ENCODE measurements around the gene AFMID. TPM values are rescaled to one million over a fixed set of nuclear protein-coding genes. Genes with fewer than 3 reads are reported as not detected.
A peak's percentile ranks its signal among the peaks of the same experiment; 100 is the strongest.

Gene AFMID
- total and polyA plus RNA-seq, 2 of the 13 experiments (the other 11 are each of a cell fraction or from before 2014, with no cell fraction given): 249 to 270 TPM

DNA sequence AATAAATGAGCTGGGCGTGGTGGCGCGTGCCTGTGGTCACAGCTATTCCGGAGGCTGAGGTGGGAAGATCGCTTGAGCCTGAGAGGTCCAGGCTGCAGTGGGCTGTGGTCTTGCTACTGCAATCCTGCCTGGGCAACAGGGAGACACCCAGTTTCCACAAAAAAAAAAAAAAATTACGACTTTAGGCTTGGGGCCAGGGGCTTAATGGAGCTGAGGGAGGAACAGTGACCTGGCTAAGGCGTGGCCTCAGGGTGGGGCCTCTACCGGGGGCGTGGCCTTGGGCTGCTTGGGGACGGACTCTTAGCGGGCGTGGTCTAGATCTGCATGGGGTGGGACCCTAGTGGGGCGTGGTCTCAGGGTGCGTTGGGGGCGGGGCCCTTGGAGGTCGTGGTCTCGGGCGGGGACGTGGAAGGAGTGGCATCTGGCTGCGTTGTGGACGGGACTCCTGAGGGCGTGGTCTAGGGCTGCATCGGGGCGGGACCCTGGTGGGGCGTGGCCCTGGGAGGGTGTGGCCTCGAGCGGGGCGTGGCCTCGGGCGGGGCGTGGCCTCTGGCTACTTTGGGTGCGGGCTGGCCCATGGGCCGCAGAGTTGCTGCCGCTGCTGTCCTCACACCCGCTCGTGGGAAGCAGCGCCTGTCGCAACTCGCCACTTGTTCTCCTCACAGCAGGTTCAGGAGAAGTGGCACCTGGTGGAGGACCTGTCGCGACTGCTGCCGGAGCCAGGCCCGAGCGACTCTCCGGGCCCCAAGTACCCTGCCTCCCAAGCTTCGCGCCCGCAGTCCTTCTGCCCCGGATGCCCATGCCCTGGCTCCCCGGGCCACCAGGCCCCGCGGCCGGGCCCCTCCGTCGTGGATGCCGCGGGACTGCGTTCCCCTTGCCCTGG lies 46.8 kb upstream of the AFMID start (continued):
- TF ChIP-seq MTA1 (CRISPR knock-in tag; IDR thresholded peaks at IDR 0.05; ENCODE audit: borderline replicate concordance): no peak
- TF ChIP-seq, protein P1, sequence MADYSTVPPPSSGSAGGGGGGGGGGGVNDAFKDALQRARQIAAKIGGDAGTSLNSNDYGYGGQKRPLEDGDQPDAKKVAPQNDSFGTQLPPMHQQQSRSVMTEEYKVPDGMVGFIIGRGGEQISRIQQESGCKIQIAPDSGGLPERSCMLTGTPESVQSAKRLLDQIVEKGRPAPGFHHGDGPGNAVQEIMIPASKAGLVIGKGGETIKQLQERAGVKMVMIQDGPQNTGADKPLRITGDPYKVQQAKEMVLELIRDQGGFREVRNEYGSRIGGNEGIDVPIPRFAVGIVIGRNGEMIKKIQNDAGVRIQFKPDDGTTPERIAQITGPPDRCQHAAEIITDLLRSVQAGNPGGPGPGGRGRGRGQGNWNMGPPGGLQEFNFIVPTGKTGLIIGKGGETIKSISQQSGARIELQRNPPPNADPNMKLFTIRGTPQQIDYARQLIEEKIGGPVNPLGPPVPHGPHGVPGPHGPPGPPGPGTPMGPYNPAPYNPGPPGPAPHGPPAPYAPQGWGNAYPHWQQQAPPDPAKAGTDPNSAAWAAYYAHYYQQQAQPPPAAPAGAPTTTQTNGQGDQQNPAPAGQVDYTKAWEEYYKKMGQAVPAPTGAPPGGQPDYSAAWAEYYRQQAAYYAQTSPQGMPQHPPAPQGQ (CRISPR knock-in tag; IDR thresholded peaks at IDR 0.05; ENCODE audit: borderline replicate concordance): peak; percentile 33; the same call in 1 of the 2 replicates
- no peak for TF ChIP-seq CBX2 (IDR thresholded peaks at IDR 0.05; ENCODE audit: low read depth, low read length)
- TF ChIP-seq CBX2 (CRISPR knock-in tag; IDR thresholded peaks at IDR 0.05; ENCODE audit: low read depth): peak; percentile 85
- TF ChIP-seq ZNF230 (CRISPR knock-in tag; IDR thresholded peaks at IDR 0.05): no peak
- TF ChIP-seq, protein P2, sequence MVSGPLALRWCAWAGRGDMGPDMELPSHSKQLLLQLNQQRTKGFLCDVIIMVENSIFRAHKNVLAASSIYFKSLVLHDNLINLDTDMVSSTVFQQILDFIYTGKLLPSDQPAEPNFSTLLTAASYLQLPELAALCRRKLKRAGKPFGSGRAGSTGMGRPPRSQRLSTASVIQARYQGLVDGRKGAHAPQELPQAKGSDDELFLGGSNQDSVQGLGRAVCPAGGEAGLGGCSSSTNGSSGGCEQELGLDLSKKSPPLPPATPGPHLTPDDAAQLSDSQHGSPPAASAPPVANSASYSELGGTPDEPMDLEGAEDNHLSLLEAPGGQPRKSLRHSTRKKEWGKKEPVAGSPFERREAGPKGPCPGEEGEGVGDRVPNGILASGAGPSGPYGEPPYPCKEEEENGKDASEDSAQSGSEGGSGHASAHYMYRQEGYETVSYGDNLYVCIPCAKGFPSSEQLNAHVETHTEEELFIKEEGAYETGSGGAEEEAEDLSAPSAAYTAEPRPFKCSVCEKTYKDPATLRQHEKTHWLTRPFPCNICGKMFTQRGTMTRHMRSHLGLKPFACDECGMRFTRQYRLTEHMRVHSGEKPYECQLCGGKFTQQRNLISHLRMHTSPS (CRISPR knock-in tag; IDR thresholded peaks at IDR 0.05; ENCODE audit: low read depth): no peak
- TF ChIP-seq NAIF1 (CRISPR knock-in tag; IDR thresholded peaks at IDR 0.05; ENCODE audit: borderline replicate concordance): no peak
- TF ChIP-seq, protein P3, sequence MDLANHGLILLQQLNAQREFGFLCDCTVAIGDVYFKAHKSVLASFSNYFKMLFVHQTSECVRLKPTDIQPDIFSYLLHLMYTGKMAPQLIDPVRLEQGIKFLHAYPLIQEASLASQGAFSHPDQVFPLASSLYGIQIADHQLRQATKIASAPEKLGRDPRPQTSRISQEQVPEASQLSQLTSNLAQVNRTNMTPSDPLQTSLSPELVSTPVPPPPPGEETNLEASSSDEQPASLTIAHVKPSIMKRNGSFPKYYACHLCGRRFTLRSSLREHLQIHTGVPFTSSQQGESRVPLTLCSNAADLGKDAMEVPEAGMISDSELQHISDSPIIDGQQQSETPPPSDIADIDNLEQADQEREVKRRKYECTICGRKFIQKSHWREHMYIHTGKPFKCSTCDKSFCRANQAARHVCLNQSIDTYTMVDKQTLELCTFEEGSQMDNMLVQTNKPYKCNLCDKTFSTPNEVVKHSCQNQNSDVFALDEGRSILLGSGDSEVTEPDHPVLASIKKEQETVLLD (CRISPR knock-in tag; IDR thresholded peaks at IDR 0.05; ENCODE audit: low read depth): no peak
- TF ChIP-seq, protein P4, sequence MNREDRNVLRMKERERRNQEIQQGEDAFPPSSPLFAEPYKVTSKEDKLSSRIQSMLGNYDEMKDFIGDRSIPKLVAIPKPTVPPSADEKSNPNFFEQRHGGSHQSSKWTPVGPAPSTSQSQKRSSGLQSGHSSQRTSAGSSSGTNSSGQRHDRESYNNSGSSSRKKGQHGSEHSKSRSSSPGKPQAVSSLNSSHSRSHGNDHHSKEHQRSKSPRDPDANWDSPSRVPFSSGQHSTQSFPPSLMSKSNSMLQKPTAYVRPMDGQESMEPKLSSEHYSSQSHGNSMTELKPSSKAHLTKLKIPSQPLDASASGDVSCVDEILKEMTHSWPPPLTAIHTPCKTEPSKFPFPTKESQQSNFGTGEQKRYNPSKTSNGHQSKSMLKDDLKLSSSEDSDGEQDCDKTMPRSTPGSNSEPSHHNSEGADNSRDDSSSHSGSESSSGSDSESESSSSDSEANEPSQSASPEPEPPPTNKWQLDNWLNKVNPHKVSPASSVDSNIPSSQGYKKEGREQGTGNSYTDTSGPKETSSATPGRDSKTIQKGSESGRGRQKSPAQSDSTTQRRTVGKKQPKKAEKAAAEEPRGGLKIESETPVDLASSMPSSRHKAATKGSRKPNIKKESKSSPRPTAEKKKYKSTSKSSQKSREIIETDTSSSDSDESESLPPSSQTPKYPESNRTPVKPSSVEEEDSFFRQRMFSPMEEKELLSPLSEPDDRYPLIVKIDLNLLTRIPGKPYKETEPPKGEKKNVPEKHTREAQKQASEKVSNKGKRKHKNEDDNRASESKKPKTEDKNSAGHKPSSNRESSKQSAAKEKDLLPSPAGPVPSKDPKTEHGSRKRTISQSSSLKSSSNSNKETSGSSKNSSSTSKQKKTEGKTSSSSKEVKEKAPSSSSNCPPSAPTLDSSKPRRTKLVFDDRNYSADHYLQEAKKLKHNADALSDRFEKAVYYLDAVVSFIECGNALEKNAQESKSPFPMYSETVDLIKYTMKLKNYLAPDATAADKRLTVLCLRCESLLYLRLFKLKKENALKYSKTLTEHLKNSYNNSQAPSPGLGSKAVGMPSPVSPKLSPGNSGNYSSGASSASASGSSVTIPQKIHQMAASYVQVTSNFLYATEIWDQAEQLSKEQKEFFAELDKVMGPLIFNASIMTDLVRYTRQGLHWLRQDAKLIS (CRISPR knock-in tag; IDR thresholded peaks at IDR 0.05): no peak
- TF ChIP-seq MEIS1 (CRISPR knock-in tag; IDR thresholded peaks at IDR 0.05; ENCODE audit: borderline replicate concordance): peak; percentile 34; the same call in 1 of the 2 replicates
- no peak for TF ChIP-seq ZNF234 (CRISPR knock-in tag; conservative IDR thresholded peaks at IDR 0.05)
- TF ChIP-seq ATAD3A (CRISPR knock-in tag; IDR thresholded peaks at IDR 0.05): no peak
- TF ChIP-seq, protein P5, sequence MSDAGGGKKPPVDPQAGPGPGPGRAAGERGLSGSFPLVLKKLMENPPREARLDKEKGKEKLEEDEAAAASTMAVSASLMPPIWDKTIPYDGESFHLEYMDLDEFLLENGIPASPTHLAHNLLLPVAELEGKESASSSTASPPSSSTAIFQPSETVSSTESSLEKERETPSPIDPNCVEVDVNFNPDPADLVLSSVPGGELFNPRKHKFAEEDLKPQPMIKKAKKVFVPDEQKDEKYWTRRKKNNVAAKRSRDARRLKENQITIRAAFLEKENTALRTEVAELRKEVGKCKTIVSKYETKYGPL (CRISPR knock-in tag; IDR thresholded peaks at IDR 0.05): no peak
- TF ChIP-seq, protein P6, sequence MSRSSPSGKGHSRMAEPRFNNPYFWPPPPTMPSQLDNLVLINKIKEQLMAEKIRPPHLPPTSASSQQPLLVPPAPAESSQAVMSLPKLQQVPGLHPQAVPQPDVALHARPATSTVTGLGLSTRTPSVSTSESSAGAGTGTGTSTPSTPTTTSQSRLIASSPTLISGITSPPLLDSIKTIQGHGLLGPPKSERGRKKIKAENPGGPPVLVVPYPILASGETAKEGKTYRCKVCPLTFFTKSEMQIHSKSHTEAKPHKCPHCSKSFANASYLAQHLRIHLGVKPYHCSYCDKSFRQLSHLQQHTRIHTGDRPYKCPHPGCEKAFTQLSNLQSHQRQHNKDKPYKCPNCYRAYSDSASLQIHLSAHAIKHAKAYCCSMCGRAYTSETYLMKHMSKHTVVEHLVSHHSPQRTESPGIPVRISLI (CRISPR knock-in tag; IDR thresholded peaks at IDR 0.05; ENCODE audit: borderline replicate concordance): peak; percentile 54; the same call in 1 of the 2 replicates
- TF ChIP-seq RORA (CRISPR knock-in tag; IDR thresholded peaks at IDR 0.05): no peak

Data from HepG2 (cell line).